OCI-LY3 (cell line): Measurements from ENCODE around the gene EFNA5.
A peak's percentile ranks its signal among the peaks of the same experiment; 100 is the strongest.

Experiments used
- H2AFZ ChIP-seq: fragments of 200-600, 300-600 bp; shearing (Covaris generic); 2 replicates; pipeline ENCODE4 v1.6.0; 2014; ENCODE audit warnings: antibody characterized with exemption, low read depth, low read length
- H3K27ac ChIP-seq: fragments of 200-600, 300-600 bp; sonication (generic); 2 replicates; pipeline ENCODE4 v1.5.1; 2014; ENCODE audit warnings: mild to moderate bottlenecking, low read length, moderate library complexity, mixed read lengths
- H3K27me3 ChIP-seq: fragments of 200-600, 300-600 bp; sonication (generic); 2 replicates; pipeline ENCODE4 v1.6.1; 2014; ENCODE audit warnings: low read depth, low read length, mixed read lengths
- H3K36me3 ChIP-seq: fragments of 200-600, 300-600 bp; sonication (generic); replicated peaks from 2 replicates; pipeline ENCODE3; 2014; ENCODE audit warnings: low read depth, low read length, mixed read lengths
- H3K4me1 ChIP-seq: fragments of 300-600, 200-600 bp; sonication (generic); 2 replicates; pipeline ENCODE4 v1.6.1; 2014; ENCODE audit warnings: low read length, mixed read lengths
- H3K4me2 ChIP-seq: fragments of 200-600, 300-600 bp; sonication (generic); 2 replicates; pipeline ENCODE4 v1.6.1; 2014; ENCODE audit warnings: low read length, mixed read lengths
- H3K4me3 ChIP-seq: fragments of 300-600, 200-600 bp; sonication (generic); 2 replicates; pipeline ENCODE4 v1.5.1; 2014; ENCODE audit warnings: antibody characterized with exemption, mild to moderate bottlenecking, low read length, moderate library complexity
- H3K79me2 ChIP-seq: fragments of 300-600, 200-600 bp; shearing (Covaris generic); 2 replicates; pipeline ENCODE4 v1.6.1; 2014; ENCODE audit warnings: mild to moderate bottlenecking, low read length, mixed read lengths
- H3K9ac ChIP-seq: fragments of 300-600, 200-600 bp; shearing (Covaris generic); 2 replicates; pipeline ENCODE4 v1.6.0; 2014; ENCODE audit warnings: mild to moderate bottlenecking, low read length, moderate library complexity
- H3K9me3 ChIP-seq: fragments of 200-600, 300-600 bp; shearing (Covaris generic); 2 replicates; pipeline ENCODE4 v1.6.1; 2014; ENCODE audit warnings: low read length, mixed read lengths; ENCODE audit not compliant: insufficient read depth
- H4K20me1 ChIP-seq: fragments of 200-600, 300-600 bp; sonication (generic); 2 replicates; pipeline ENCODE4 v1.6.1; 2016; ENCODE audit warnings: low read length, mixed read lengths; ENCODE audit not compliant: insufficient read depth
- EZH2phosphoT487 ChIP-seq: fragments of 200-600 bp; shearing (Covaris generic); IDR thresholded peaks from 2 replicates; pipeline ENCODE4 v1.6.1; 2018; ENCODE audit warnings: antibody characterized with exemption, mixed run types, low read depth
- TF ChIP-seq, protein P1 (sequence below): fragments of 200-600, 300-600 bp; sonication (generic); IDR thresholded peaks from 2 replicates; pipeline ENCODE4 v1.5.1; 2014; ENCODE audit warnings: antibody characterized with exemption, low read length, low read depth

EFNA5 gene

DNA sequence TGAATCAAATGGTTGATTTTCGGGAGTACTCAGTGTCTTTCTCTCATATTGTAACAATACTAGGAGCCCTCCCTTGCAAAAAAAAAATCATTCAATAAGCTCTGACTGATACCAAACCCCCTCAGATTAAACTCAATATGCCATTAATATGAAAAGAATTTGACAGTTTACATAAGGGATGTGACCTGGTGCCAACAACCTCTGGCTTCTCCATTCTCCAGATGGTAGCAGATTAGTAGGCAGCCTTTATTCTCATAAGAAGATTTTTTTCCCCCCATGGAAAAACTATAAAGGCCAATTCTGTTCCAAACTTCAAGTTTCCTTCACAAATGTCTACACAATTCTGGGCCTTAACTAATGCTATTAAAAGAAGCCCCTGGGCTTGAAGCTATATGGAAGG, 96.5 kb downstream of the EFNA5 start:
- Histone ChIP-seq H3K27me3 (peaks cover 7% of the 10 kb centered on the region; the same call in 1 of the 2 replicates), H3K9ac (no peak overlapping the region), H3K9me3 (no peaks in the 10 kb centered on the region), H2AFZ (no peak overlapping the region), H3K27ac (no peak overlapping the region), H4K20me1 (no peaks in the 10 kb centered on the region), H3K4me3 (no peak overlapping the region), H3K4me1 (peaks cover 21% of the 10 kb centered on the region), H3K4me2 (no peak overlapping the region), H3K36me3 (no peaks in the 10 kb centered on the region), H3K79me2 (no peaks in the 10 kb centered on the region)
- no peak for TF ChIP-seq EZH2phosphoT487
- TF ChIP-seq, protein P1, sequence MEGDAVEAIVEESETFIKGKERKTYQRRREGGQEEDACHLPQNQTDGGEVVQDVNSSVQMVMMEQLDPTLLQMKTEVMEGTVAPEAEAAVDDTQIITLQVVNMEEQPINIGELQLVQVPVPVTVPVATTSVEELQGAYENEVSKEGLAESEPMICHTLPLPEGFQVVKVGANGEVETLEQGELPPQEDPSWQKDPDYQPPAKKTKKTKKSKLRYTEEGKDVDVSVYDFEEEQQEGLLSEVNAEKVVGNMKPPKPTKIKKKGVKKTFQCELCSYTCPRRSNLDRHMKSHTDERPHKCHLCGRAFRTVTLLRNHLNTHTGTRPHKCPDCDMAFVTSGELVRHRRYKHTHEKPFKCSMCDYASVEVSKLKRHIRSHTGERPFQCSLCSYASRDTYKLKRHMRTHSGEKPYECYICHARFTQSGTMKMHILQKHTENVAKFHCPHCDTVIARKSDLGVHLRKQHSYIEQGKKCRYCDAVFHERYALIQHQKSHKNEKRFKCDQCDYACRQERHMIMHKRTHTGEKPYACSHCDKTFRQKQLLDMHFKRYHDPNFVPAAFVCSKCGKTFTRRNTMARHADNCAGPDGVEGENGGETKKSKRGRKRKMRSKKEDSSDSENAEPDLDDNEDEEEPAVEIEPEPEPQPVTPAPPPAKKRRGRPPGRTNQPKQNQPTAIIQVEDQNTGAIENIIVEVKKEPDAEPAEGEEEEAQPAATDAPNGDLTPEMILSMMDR, result no peak

DNA sequence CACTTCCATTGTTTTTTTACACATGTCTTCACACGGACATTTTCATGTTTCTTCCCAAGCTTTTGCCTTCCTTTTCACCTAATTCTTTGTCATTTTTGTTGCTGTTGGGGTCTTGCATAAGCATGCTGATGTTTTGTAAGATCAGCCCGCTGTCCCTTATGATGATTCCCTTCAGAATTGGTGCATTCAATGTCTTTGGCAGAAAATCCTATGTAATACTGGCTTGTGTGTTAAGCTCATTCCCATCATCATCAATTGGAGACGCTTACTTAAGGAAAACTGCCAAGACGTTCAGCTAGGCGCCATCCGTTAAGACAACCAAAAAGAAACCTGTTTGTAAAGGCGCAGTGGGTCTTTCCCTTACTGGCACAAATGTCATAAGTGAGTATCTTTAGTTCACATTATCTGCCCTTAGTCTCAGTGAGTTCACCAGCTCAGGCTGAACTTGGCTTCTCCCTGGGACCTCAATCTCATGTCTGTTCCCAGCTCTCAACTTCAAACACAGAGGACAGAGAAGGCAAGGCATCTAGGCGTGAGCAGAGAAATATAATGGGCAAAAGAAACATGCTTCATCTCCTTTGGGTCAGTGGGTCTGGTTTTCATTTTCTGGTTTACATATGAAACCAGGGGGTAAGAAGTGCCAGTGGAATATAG, 97.9 kb downstream of the EFNA5 start:
- H3K27me3 ChIP-seq, result peaks cover 7% of the 10 kb centered on the region; the same call in 1 of the 2 replicates

DNA sequence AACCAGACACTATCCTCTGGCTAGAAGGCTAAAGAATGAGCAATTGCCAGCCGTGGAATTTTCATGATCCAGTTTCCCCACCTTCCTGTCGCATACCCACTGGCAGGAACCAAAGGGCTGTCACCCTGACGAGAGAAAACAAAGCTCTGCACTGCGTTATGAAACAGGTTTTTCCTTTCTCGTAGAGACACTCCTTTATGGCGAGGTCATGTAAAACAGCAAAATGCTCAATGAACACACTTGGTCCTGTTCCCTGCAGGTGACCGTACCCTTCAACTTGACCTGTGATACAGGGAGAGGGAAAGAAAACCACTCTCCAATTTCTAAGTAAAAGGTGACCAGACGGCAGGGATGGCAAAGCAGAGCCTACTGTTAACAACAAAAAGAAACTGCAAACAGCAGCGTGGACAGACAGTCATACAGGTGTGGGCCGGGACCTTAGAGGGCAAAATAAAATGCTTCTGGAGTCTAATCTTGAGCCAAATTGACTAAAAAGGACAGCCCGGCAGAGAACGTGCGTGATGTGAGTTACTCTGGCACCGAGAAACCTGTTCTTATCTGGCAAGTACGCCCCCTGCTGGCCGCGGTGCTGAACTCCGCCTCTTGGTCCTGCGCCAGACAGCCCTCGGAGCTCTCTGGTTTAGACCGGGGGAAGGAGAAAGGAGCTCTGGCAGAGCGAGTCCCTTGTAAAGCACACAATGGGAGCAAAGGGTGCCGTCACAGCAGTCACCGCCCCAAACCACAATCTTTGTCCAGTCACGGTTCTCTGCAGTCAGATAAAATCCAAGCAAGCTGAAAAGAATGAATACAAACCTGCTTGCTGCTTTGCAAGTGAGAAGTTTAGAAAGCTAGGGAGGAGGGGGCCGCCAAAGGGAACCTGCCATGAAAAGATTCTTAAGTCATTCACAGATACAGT, 98.9 kb downstream of the EFNA5 start:
- no peaks in the 10 kb centered on the region for H3K36me3 ChIP-seq
- peak overlapping the region; percentile 99 for H3K4me2 ChIP-seq
- no peaks in the 10 kb centered on the region for H3K79me2 ChIP-seq
- no peaks in the 10 kb centered on the region for H3K9me3 ChIP-seq
- peak overlapping the region; percentile 62 for H3K9ac ChIP-seq
- H3K27ac ChIP-seq, result peak overlapping the region; percentile 53; the same call in 1 of the 2 replicates
- peaks cover 21% of the 10 kb centered on the region for H3K4me1 ChIP-seq
- H3K4me3 ChIP-seq, result peak overlapping the region; percentile 93
- TF ChIP-seq, protein P1, result peak; percentile 72
- TF ChIP-seq EZH2phosphoT487, result no peak
- H2AFZ ChIP-seq, result peak overlapping the region; percentile 100
- no peaks in the 10 kb centered on the region for H4K20me1 ChIP-seq
- peaks cover 7% of the 10 kb centered on the region; the same call in 1 of the 2 replicates for H3K27me3 ChIP-seq

More for the DNA sequence above, 97.9 kb downstream of the EFNA5 start:
- Histone ChIP-seq H3K4me3 (no peak overlapping the region), H3K9me3 (no peaks in the 10 kb centered on the region), H3K27ac (no peak overlapping the region), H3K4me2 (no peak overlapping the region), H3K4me1 (peaks cover 21% of the 10 kb centered on the region), H3K36me3 (no peaks in the 10 kb centered on the region), H3K79me2 (no peaks in the 10 kb centered on the region), H2AFZ (no peak overlapping the region), H4K20me1 (no peaks in the 10 kb centered on the region), H3K9ac (no peak overlapping the region)
- no peak for TF ChIP-seq EZH2phosphoT487
- TF ChIP-seq, protein P1, result no peak
